ENCODE measurements around the gene BRI3BP.

Gene BRI3BP

DNA sequence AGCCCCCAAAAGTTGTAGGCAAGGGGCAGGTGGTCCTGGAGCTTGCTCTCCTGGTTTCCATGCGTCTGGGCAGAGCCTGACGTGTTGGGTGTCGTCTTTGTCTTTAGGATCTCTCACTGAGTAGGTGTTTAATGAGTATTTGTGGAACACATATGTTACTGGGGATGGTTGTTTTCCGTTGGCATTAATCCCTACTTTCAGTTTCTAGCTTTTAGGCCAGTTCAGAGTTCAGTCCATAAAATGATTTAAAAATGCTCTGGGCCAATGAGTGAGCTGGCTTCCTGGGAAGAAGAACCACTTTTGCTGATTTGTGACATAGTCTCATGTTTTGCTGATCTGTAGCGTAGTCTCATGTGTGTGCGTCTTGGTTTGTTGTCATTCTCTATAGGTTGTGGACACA lies 82.7 kb downstream of the BRI3BP start:
- H3K9me3 Mint-ChIP-seq = no peaks in the 10 kb centered on the region
- TF ChIP-seq, protein P1, sequence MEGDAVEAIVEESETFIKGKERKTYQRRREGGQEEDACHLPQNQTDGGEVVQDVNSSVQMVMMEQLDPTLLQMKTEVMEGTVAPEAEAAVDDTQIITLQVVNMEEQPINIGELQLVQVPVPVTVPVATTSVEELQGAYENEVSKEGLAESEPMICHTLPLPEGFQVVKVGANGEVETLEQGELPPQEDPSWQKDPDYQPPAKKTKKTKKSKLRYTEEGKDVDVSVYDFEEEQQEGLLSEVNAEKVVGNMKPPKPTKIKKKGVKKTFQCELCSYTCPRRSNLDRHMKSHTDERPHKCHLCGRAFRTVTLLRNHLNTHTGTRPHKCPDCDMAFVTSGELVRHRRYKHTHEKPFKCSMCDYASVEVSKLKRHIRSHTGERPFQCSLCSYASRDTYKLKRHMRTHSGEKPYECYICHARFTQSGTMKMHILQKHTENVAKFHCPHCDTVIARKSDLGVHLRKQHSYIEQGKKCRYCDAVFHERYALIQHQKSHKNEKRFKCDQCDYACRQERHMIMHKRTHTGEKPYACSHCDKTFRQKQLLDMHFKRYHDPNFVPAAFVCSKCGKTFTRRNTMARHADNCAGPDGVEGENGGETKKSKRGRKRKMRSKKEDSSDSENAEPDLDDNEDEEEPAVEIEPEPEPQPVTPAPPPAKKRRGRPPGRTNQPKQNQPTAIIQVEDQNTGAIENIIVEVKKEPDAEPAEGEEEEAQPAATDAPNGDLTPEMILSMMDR (IDR thresholded peaks at IDR 0.05) = no peak
- no peak for DNase-seq
- H3K4me1 Mint-ChIP-seq = peaks cover 6% of the 10 kb centered on the region
- H3K36me3 Mint-ChIP-seq (ENCODE audit: low read depth) = peaks cover 57% of the 10 kb centered on the region
- no peaks in the 10 kb centered on the region for H3K27me3 Mint-ChIP-seq (ENCODE audit: low read depth, poor library complexity)
- H3K4me3 Mint-ChIP-seq = no peak overlapping the region
- no peak overlapping the region for H3K27ac Mint-ChIP-seq

DNA sequence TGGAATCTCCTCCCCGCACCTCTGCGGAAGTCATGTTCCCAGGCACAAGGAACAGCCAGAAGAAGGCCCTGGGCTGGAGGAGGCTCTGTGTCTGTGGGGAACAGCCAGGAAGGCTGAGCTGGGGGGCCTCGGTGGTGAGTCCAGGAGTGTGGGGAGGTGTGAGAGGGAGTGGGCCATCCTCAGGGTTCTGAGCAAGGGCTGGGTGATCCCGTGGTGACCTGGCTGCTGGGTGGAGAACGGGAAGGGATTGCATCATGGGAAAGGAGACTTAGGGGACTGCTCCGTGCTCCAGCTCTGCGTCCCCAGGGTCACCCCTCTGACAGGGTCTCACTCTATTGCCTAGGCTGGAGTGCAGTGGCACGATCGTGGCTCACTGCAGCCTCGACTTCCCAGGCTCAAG lies 85.6 kb downstream of the BRI3BP start:
- Mint-ChIP-seq H3K36me3 (ENCODE audit: low read depth) (peaks cover 62% of the 10 kb centered on the region), H3K27me3 (ENCODE audit: low read depth, poor library complexity) (no peaks in the 10 kb centered on the region), H3K4me1 (peaks cover 6% of the 10 kb centered on the region), H3K4me3 (no peak overlapping the region), H3K27ac (no peak overlapping the region), H3K9me3 (peaks cover 4% of the 10 kb centered on the region)
- TF ChIP-seq, protein P1 (IDR thresholded peaks at IDR 0.05) = no peak
- no peak for DNase-seq

DNA sequence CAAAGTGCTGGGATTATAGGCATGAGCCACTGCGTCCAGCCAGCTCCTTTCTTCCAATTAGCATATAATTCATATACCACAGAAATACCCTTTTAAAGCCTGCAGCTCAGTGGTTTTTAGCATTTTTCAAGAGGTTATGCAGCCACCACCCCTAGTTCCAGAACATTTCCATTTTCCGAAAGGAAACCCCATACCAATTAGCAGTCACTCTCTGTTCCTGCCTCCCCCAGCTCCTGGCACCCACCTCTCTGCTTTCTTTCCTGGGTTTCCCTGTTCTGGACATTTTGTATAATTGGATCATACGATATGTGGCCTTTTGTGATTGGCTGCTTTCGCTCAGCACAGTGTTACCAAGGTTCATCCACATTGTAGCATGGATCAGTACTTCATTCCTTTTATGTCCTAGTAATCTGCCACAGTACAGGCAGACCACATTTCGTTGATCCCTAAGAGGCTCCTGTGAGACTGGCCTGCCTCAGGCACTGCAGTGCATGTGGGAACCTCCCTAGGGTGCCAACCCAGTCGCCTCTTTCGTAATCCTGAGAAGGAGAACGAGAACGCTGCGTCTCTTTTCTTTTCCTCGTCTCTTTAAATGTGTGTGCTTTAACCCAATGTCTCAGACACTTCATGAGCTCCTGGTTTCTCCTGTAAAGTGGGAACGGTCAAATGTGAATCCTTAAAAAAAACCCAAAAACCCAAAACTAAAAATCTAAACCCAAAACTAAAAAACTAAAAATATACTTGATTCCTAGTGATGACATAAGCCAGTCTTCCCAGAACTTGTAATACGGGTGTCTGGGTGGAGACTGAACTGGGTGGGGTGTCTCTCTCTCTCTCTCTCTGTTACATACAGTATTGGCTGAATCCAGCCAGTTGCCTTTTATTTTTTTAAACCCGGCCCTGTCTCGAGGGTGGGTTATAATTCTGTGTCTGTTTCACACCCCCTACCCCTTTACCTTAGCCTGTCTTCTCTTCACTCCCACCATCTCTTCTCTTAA lies 86.5 kb downstream of the BRI3BP start:
- H3K27me3 Mint-ChIP-seq (ENCODE audit: low read depth, poor library complexity) = no peaks in the 10 kb centered on the region
- H3K9me3 Mint-ChIP-seq = peaks cover 4% of the 10 kb centered on the region
- TF ChIP-seq, protein P1 (IDR thresholded peaks at IDR 0.05) = no peak
- H3K4me1 Mint-ChIP-seq = peaks cover 6% of the 10 kb centered on the region
- H3K4me3 Mint-ChIP-seq = no peak overlapping the region
- no peak for DNase-seq
- no peak overlapping the region for H3K27ac Mint-ChIP-seq
- peaks cover 70% of the 10 kb centered on the region for H3K36me3 Mint-ChIP-seq (ENCODE audit: low read depth)

Data from nephron progenitor cell (in vitro differentiated cells).